GM10266 (cell line): ENCODE data around the gene LRRC8E.

Experiments
- DNase-seq: peaks from one replicate; pipeline ENCODE4 v3.0.0; 2012; ENCODE audit errors: extremely low spot score
- TF ChIP-seq, protein P1 (sequence below): IDR thresholded peaks from 2 replicates; pipeline ENCODE4 v1.5.1; 2012; ENCODE audit warnings: mild to moderate bottlenecking, low read depth; ENCODE audit not compliant: control insufficient read depth, insufficient read depth; ENCODE audit errors: missing control alignments

Gene LRRC8E

DNA sequence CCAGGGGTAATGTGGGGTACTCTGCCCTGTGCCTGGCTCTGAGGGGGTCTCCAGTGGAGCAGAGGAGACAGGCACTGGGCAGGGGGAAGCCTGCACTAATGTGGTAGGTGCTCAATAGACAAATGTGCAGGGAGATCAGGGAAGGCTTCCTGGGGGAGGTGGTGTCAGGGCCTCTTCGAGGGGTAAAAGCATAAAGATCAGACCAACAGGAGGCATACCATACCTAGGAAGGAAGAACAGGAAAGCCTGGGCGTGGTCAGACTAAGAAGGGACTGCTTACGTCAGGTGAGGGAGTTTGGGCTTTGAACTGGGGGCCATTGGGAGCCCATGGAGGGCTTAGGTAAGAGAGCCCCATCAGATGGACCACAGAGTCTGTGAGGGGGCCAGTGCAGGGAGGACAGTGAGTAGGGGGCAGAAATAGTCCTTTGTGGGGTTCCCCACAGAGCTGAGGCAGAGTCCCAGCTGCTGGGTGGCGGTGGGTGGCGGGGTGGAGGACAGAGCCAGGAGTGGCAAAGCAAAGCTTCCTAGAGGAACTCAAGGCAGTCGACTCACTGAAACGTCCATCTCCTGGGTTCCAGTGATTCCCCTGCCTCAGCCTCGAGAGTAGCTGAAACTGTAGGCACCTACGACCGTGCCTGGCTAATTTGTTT is 22.9 kb upstream of the LRRC8E start:
- TF ChIP-seq, protein P1, sequence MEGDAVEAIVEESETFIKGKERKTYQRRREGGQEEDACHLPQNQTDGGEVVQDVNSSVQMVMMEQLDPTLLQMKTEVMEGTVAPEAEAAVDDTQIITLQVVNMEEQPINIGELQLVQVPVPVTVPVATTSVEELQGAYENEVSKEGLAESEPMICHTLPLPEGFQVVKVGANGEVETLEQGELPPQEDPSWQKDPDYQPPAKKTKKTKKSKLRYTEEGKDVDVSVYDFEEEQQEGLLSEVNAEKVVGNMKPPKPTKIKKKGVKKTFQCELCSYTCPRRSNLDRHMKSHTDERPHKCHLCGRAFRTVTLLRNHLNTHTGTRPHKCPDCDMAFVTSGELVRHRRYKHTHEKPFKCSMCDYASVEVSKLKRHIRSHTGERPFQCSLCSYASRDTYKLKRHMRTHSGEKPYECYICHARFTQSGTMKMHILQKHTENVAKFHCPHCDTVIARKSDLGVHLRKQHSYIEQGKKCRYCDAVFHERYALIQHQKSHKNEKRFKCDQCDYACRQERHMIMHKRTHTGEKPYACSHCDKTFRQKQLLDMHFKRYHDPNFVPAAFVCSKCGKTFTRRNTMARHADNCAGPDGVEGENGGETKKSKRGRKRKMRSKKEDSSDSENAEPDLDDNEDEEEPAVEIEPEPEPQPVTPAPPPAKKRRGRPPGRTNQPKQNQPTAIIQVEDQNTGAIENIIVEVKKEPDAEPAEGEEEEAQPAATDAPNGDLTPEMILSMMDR = no peak
- DNase-seq = no peak

DNA sequence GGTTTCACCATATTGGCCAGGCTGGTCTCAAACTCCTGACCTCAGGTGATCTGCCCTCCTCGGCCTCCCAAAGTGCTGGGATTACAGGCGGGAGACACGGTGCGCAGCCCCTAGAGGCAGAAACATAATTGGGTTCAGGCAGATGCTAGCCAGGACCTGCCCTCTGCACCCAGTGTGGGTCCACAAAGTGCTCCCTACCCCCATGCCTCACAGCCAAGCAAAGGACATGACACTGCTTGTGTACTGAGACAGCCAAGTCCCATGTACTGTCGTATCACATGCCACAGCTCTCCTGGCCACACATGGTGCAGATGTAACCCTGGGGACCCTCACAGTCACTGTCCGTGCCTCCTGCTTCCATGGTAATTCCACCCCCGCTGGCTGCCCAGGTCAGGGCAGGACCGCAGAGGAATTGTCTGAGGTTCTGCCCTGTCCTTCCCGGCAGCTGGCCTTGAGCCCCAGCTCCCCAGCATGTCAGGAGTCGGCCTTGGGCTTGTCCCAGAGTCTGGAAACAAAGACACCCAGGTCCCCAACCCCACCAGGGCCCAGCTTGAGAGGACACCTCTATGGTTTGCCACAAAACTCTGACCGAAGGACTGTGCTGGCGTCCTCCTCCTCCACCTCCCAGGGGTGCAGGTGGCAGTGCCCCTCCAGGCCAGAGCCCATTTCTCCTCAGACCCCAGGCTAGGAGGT is 21.8 kb upstream of the LRRC8E start:
- TF ChIP-seq, protein P1 = no peak
- DNase-seq = no peak

DNA sequence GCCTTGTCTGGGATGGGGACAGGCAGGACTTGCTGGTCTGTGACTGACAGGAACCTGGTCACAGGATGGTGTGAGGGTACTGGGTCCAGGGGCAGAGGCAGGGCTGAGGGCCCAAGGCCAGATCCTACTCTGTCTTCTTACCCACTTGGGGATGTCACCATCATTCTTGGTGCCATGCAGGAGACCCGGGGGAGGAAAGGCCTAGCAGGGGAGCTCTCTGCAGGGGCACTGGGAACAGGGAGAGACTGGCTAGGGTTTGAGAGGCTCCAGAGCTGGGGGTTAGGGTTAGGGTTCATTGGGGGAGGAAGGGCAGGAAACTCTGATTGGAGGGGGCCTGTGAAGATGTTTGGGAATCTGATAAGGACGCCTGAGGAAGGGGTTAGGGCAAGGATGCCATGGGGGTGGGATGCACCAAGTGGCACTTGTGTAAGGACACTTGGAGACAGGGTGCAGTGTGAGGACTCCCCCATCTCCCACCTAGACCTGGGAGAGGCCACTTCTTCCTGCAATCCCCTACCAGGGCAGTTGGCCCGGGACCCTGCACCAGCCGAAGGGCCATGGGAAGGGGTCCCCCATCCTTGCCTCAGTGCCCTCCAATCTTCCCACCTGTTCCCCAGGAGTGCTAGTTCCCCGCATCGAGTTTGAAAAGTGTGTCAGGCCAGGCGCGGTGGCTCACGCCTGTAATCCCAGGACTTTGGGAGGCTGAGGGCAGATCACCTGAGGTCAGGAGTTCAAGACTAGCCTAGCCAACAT is 21.0 kb upstream of the LRRC8E start:
- TF ChIP-seq, protein P1 = no peak
- DNase-seq = no peak

DNA sequence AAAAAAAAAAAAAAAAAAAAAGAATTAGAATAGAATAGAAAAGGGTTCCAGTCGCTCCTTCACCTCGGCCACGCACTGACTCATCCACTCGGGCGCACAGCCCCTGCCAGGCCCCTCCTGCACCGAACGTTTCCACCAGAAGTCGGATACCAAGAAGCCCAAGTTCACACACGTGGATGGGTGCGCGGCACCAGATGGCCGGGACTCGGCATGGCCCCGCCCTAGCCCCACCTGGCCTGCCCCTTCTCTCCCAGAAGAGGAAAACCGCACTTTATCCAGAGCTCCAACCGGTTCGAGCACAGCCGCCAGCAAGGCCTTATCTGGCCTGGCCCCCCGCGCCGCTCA is 20.0 kb upstream of the LRRC8E start:
- TF ChIP-seq, protein P1 = no peak
- no peak for DNase-seq

DNA sequence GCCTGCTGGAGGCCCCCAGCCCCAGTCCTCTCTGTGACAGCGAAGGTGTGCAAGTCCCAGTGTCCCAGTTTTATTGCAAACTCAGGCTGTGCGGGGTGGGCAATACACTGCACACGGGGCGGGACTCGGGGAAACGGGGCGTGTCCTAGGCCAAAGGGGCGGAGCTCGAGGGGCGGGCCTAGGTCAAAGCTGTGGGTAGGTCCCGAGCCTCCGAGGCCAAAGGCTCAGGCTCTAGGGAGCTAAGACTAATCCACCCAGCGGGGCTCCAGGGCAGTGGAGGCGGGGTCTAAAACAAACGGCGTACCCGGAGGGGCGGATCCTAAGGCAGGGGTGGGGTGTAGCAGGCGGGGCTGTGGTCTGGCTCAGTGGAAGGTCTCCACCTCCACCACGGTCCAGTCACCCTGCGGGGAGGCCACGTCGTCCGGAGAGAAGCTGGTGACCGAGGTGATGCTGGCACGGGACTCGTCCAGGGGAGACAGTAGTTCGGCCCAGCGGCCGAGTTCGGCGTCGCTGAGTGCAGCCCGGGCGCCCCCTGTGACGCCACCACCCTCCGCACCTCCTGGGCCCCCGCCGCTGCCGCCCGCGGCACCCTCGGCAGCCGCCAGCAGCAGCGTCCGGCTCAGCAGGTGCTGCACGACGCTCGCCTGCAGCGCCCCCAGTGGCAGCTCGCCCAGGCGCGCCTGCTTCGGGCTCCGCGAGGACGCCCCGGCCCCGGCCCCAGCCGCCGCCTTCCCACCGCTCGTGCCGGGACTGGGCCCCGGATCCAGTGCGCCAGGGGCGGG is 19.4 kb upstream of the LRRC8E start:
- TF ChIP-seq, protein P1 = peak; percentile 97

DNA sequence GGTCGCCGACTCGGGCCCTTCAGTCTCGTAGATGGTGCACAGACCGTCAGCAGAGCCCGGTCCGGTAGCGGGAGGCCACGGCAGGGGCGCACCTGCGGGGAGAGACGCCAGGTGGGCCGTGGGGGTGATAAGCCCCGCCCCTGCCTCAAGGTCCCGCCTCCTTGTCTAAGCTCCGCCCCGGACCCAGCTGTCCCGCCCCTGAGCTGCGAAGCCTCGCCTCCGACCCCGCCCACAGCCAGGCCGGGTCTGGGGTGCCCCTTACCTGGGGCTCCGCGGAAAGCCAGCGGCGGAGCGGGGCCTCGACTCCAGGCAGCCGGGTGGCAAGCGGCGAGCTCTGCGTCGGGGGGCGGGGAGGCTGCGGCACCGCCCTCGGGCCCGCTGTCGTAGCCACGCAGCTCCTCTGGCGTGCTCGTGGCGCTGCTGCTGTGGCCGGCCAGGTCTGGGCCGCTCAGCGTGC is 18.8 kb upstream of the LRRC8E start:
- TF ChIP-seq, protein P1 = peak; percentile 4
- peak; percentile 90 for DNase-seq

More for the DNA sequence above, 19.4 kb upstream of the LRRC8E start:
- peak; percentile 96 for DNase-seq
